Tibial artery (tissue), 4 donors: ENCODE data around the gene PGLYRP1.

Experiments
- DNase-seq, 2 donors: peaks; one replicate each; pipeline ENCODE4 v3.0.0-alpha.2; 2019
- H3K27ac ChIP-seq, 2 donors: fragments of 200-600 bp; sonication (generic) in 1 of 2; 1 replicate in 1 of 2; 2 replicates in 1 of 2; pipeline ENCODE4 v1.5.1; 2018 to 2019; ENCODE audit warnings: mild to moderate bottlenecking in 1 of 2
- H3K27me3 ChIP-seq, 2 donors: fragments of 200-600 bp; sonication (generic) in 1 of 2; one replicate each; pipeline versions ENCODE4 v1.5.1 to v1.6.0; 2016 to 2019
- H3K36me3 ChIP-seq, 3 donors: fragments of 200-600 bp; sonication (generic) in 2 of 3; one replicate each; pipeline ENCODE4 v1.5.1; 2016 to 2019; ENCODE audit warnings: mild to moderate bottlenecking in 2 of 3
- H3K4me1 ChIP-seq, 4 donors: fragments of 200-600 bp; sonication (generic) in 2 of 4; 1 replicate in 3 of 4; 2 replicates in 1 of 4; pipeline ENCODE4 v1.5.1; 2016 to 2019
- H3K4me3 ChIP-seq, 2 donors: fragments of 200-600 bp; sonication (generic) in 1 of 2; 1 replicate in 1 of 2; 2 replicates in 1 of 2; pipeline ENCODE4 v1.5.1; 2018 to 2019; ENCODE audit warnings: mild to moderate bottlenecking in 2 of 2
- H3K9me3 ChIP-seq, 3 donors: fragments of 200-600 bp; sonication (generic) in 1 of 3; one replicate each; pipeline ENCODE4 v1.5.1; 2016 to 2019
- CTCF ChIP-seq, 2 experiments: fragments of 200-600 bp in 1 of 2; fragments of 450-650 bp in 1 of 2; IDR thresholded peaks; one replicate each; pipeline ENCODE4 v1.5.1; 2017 to 2019; ENCODE audit warnings: antibody characterized with exemption in 2 of 2, mild to moderate bottlenecking in 1 of 2, moderate library complexity in 1 of 2
- intact Hi-C: fragments of 100-400 bp; cut with DNase I; formaldehyde crosslinking; loops from one replicate; pipeline ENCODE4 v1.15.0; 2023; ENCODE audit warnings: low total_unique reads

The PGLYRP1 gene

DNA sequence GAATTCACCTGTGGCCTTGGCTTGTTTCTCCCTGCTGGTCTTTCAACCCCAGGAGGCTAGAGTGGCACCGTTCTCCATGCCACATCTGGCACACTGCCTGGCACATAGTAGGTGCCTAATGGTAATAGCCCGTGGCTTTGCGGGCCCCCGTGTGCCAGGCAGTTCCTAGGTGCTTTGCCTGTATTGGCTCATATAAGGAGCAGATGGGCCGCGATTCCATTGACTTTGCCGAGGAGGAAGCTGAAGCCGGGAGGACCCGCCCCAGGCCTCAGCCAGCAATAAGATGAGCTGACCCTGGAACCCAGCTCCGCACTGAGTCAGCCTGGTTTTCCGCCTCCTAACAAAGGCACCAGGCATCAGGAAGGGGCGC is 807 bp downstream of the PGLYRP1 start:
- Histone ChIP-seq H3K27me3 (peaks cover 0 to 25% of the 10 kb centered on the region in 2 donors), H3K4me1 (peaks cover 0 to 4% (median under 1%) of the 10 kb centered on the region in 4 donors), H3K27ac (no peak overlapping the region), H3K9me3 (no peaks in the 10 kb centered on the region), H3K4me3 (no peak overlapping the region), H3K36me3 (no peaks in the 10 kb centered on the region)
- intact Hi-C loops, result no loop called here
- TF ChIP-seq CTCF (IDR thresholded peaks at IDR 0.05), result no peak
- no peak for DNase-seq

DNA sequence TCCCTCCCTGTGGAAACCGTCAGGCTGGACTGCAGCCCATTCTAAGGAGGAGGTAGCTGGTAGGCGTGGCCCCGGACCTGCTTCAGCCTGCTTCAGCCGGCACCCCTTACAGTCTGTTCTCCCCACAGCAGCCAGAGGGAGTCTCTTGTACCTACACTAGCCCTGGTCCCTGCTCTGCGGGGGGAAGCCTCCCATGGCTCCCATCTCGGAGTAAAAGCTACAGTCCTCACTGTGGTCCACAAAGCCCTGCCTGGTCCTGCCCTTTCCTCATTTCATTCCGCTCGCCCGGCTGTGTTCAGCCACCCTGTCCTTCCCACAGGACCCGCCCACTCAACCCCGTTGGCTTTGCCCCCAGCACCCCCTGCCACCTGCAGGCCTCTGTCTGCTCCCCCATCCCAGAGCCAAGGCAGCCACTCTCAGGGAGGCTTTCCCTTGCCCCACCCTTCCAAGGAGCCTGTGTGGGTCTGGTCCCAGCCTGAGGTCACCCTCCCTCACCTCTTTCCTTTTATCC is 1.3 kb downstream of the PGLYRP1 start:
- Histone ChIP-seq H3K27me3 (peaks cover 0 to 25% of the 10 kb centered on the region in 2 donors), H3K36me3 (no peaks in the 10 kb centered on the region), H3K27ac (no peak overlapping the region), H3K4me3 (no peak overlapping the region), H3K9me3 (no peaks in the 10 kb centered on the region), H3K4me1 (peaks cover 0 to 7% (median 2%) of the 10 kb centered on the region in 4 donors)
- DNase-seq, result peak in 1 of 2 donors; percentile 54
- intact Hi-C loops, result no loop called here
- no peak for TF ChIP-seq CTCF (IDR thresholded peaks at IDR 0.05)

- DNase-seq, result peak in 1 of 2 donors; percentile 49
- Histone ChIP-seq H3K4me3 (no peak overlapping the region), H3K36me3 (no peaks in the 10 kb centered on the region), H3K27ac (no peak overlapping the region), H3K4me1 (peaks cover 0 to 14% (median 8%) of the 10 kb centered on the region in 4 donors), H3K9me3 (no peaks in the 10 kb centered on the region), H3K27me3 (peaks cover 0 to 26% of the 10 kb centered on the region in 2 donors)
- TF ChIP-seq CTCF (IDR thresholded peaks at IDR 0.05), result no peak
- intact Hi-C loops, result no loop called here
Observed at GRCh38 chr19:46020819-46021125, 2.1 kb downstream of the PGLYRP1 start.

DNA sequence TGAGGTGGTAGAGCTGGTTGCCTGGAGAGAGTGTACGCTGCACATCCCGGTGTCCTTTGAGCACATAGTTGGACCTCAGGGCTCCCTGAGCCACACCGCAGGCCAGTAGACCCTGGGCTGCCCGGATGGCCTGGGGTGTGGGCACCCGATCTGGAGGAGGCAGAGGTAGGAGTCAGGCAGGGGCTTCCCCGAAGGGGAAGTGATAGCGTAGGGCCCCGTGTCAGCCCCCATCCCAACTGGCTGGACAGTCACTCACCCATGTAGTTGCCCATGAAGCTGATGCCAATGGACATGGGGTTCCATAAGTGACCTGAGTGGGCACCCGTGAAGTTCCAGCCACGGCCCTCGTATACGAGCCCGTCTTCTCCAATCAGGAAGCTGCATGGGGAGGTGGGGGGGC is 3.6 kb downstream of the PGLYRP1 start:
- Histone ChIP-seq H3K27ac (no peak overlapping the region), H3K4me1 (peaks cover 0 to 28% (median 22%) of the 10 kb centered on the region in 4 donors), H3K4me3 (no peak overlapping the region), H3K36me3 (no peaks in the 10 kb centered on the region), H3K9me3 (no peaks in the 10 kb centered on the region), H3K27me3 (peaks cover 0 to 35% of the 10 kb centered on the region in 2 donors)
- intact Hi-C loops, result loop anchor here (10.0 kb wide), 1 partner anchor 134 kb away; the partner anchor contains the start of gene IRF2BP1
- DNase-seq, result peak in 1 of 2 donors; percentile 64
- no peak for TF ChIP-seq CTCF (IDR thresholded peaks at IDR 0.05)

DNA sequence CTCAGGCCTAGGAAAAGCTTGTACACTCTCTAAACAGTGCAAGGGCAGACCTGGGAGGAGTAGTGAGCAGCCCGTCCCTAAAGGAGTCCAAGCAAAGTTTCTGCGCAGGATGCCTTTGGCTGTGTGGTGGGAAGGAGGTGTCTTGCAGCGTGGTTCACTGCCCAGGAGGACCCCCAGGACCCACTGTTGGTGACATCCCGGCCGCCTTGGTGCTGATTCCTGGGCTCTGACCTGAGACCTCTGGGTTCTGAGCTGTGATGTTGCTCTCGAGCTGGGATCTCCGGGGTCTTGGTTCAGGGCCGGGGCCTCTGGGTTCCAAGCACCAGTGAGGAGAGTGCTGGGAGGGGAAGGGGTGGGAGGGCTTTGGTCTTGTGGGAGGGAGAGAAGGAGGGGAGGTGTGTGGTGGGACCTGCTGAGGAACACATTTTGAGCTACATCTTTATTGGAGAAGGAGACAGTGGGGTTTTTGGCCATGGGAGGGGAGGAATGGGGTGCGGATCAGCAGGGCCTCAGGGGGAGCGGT is 4.1 kb downstream of the PGLYRP1 start:
- H3K4me1 ChIP-seq, result peaks cover 0 to 28% (median 22%) of the 10 kb centered on the region in 4 donors
- no peaks in the 10 kb centered on the region for H3K36me3 ChIP-seq
- H3K4me3 ChIP-seq, result no peak overlapping the region
- H3K9me3 ChIP-seq, result no peaks in the 10 kb centered on the region
- no peak for DNase-seq
- intact Hi-C loops, result loop anchor here (10.0 kb wide), 1 partner anchor 134 kb away; the partner anchor contains the start of gene IRF2BP1
- no peak for TF ChIP-seq CTCF (IDR thresholded peaks at IDR 0.05)
- peaks cover 0 to 30% of the 10 kb centered on the region in 2 donors for H3K27me3 ChIP-seq
- no peak overlapping the region for H3K27ac ChIP-seq
